HL-60 (cell line): Measurements from ENCODE around the gene CNNM1.

Experiments
- REST ChIP-seq: IDR thresholded peaks from 2 replicates; pipeline ENCODE4 v1.6.1; 2012; ENCODE audit warnings: low read depth; ENCODE audit not compliant: insufficient replicate concordance
- TF ChIP-seq, protein P1 (sequence below): IDR thresholded peaks from one replicate; pipeline ENCODE4 v1.5.1; 2011; ENCODE audit warnings: low read length, control low read depth, inconsistent platforms; ENCODE audit not compliant: insufficient read depth

DNA sequence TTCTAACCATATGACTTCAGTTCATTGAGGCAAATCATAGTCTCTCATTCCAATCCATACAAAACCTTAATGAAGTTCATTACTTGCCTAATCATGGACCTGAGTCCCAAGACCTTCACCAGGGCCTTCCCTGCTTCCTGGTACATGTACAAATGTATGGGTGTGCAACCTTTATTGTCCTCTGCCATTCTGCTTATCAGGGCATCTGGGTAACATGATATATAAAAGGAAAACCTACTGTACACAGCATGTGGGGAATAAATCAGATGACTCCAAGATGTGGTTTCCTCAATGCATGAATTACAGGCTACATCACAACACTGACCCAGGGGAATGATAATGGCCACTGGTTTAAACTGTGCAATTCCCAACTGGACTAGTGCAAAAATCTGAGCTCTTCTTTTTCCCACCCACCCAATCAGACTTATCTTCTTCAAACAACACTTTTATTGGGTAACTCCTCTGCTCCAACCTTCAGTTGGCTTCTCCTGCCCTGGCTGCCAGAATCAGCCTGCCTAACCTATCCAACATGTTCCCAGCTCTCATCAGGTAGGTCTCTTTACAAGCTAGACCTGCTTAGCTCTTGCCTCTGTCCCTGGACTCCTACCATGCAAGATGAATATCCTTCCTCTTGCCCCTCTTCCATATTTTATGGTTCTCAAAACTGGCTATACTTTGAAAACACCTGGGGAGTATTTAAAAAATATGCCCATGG, 89.9 kb downstream of the CNNM1 start:
- TF ChIP-seq REST: no peak
- TF ChIP-seq, protein P1, sequence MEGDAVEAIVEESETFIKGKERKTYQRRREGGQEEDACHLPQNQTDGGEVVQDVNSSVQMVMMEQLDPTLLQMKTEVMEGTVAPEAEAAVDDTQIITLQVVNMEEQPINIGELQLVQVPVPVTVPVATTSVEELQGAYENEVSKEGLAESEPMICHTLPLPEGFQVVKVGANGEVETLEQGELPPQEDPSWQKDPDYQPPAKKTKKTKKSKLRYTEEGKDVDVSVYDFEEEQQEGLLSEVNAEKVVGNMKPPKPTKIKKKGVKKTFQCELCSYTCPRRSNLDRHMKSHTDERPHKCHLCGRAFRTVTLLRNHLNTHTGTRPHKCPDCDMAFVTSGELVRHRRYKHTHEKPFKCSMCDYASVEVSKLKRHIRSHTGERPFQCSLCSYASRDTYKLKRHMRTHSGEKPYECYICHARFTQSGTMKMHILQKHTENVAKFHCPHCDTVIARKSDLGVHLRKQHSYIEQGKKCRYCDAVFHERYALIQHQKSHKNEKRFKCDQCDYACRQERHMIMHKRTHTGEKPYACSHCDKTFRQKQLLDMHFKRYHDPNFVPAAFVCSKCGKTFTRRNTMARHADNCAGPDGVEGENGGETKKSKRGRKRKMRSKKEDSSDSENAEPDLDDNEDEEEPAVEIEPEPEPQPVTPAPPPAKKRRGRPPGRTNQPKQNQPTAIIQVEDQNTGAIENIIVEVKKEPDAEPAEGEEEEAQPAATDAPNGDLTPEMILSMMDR: no peak
